DND-41 (cell line): ENCODE data around the gene POLN.

Experiments
- CTCF ChIP-seq: IDR thresholded peaks from 2 replicates; pipeline ENCODE4 v1.5.1; 2012; ENCODE audit warnings: borderline replicate concordance, low read length, moderate library complexity, mild to moderate bottlenecking; ENCODE audit not compliant: poor library complexity, severe bottlenecking; ENCODE audit errors: extremely low read depth
- EZH2 ChIP-seq: IDR thresholded peaks from 3 replicates; pipeline ENCODE4 v1.6.1; 2012; ENCODE audit warnings: borderline replicate concordance, low read depth, mild to moderate bottlenecking, moderate library complexity, low read length, inconsistent platforms; ENCODE audit not compliant: severe bottlenecking

DNA sequence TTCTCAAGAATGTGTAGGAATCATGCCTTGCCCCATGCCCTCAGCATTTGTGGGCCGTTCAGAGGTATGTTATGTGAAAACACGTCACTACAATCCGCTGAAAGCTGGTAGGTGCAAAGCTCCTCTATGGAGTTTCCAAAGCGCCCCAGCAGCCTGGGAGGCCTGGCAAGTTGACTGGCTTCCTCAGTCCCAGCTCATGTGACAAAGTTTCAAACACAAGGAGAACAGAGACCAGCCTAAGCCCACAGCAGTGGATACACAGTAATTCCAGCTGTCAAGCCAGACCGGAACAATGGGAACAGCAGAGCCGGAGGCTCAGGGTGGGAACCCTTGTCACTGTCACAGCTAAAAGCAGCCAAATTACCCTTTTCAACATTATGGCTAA, 149.3 kb downstream of the POLN start:
- TF ChIP-seq EZH2 (no peak), CTCF (no peak)
